Activated T-cell treated with anti-CD3 and anti-CD28 coated beads for 4 hours (primary cell): ENCODE results near the gene MSX2.

Source experiments
- DNase-seq: peaks from one replicate; pipeline ENCODE4 v3.0.0-alpha.2; 2020

MSX2 gene

GRCh38 chr5:174777583-174777982 is 53.2 kb downstream of the MSX2 start:
- no peak for DNase-seq
